Body of pancreas (tissue), 4 donors: ENCODE data around the gene CAMKMT. TPM values are rescaled to one million over a fixed set of nuclear protein-coding genes. Genes with fewer than 3 reads are reported as not detected.
"Not testable (repeated sequence)": the region's sequence is repeated elsewhere in the genome, so short reads cannot be mapped to it uniquely, and the experiment has no call there.

Experiments
- ATAC-seq: fragments of 150-250 bp; one replicate; pipeline ENCODE4 v1.9.1; 2016
- DNase-seq, 4 donors: peaks; one replicate each; pipeline ENCODE4 v3.0.0-alpha.2; 2019
- H3K27ac ChIP-seq, 4 donors: fragments of 200-600 bp; sonication (generic); 1 replicate in 3 of 4; 2 replicates in 1 of 4; pipeline versions ENCODE4 v1.5.1 to v1.6.1; 2016 to 2019; ENCODE audit warnings: mild to moderate bottlenecking in 1 of 4, mixed read lengths in 1 of 4, moderate library complexity in 1 of 4
- H3K27me3 ChIP-seq, 2 donors: fragments of 200-600 bp; sonication (generic); one replicate each; pipeline ENCODE4 v1.6.0; 2016; ENCODE audit warnings: mild to moderate bottlenecking in 1 of 2
- H3K36me3 ChIP-seq, 2 donors: fragments of 200-600 bp; sonication (generic); replicated peaks in 1 of 2; 2 replicates each; pipeline ENCODE4 v1.5.1; 2016; ENCODE audit warnings: low read depth in 2 of 2; ENCODE audit not compliant: insufficient read depth in 1 of 2
- H3K4me1 ChIP-seq: fragments of 200-600 bp; sonication (generic); one replicate; pipeline ENCODE4 v1.6.0; 2016
- H3K4me3 ChIP-seq, 2 donors: fragments of 200-600 bp; sonication (generic); 1 replicate in 1 of 2; 2 replicates in 1 of 2; pipeline ENCODE4 v1.5.1; 2016 to 2019
- H3K9me3 ChIP-seq, 3 donors: fragments of 200-600 bp; sonication (generic); 1 replicate in 2 of 3; 2 replicates in 1 of 3; pipeline ENCODE4 v1.5.1; 2016
- CTCF ChIP-seq, 7 experiments: fragments of 450-650 bp in 4 of 7; fragments of 200-600 bp in 3 of 7; sonication (generic) in 3 of 7; IDR thresholded peaks; one replicate each; pipeline ENCODE4 v1.5.1; 2016 to 2019; ENCODE audit warnings: antibody characterized with exemption in 7 of 7
- POLR2A ChIP-seq, 3 donors: fragments of 450-650 bp; IDR thresholded peaks; one replicate each; pipeline ENCODE4 v1.6.1; 2016; ENCODE audit warnings: antibody characterized with exemption in 3 of 3, mild to moderate bottlenecking in 2 of 3
- WGBS, 2 donors: methylation state at CpG; one replicate each; pipeline ENCODE4 v1.1.5; 2017; 5-methylcytosine and 5-hydroxymethylcytosine counted together
- intact Hi-C: fragments of 100-400 bp; cut with DNase I; formaldehyde crosslinking; loops from one replicate; pipeline ENCODE4 v1.15.1; 2023
- total RNA-seq, 2 donors: library from RNA; depleted of rRNA; stranded (reverse); fragments of >200 nt; gene quantifications; one replicate each; pipeline ENCODE4 v1.1.0, GENCODE V29; 2016

Gene CAMKMT
- total RNA-seq, 2 donors from 2014 or later: 18.4 to 23.4 TPM

DNA sequence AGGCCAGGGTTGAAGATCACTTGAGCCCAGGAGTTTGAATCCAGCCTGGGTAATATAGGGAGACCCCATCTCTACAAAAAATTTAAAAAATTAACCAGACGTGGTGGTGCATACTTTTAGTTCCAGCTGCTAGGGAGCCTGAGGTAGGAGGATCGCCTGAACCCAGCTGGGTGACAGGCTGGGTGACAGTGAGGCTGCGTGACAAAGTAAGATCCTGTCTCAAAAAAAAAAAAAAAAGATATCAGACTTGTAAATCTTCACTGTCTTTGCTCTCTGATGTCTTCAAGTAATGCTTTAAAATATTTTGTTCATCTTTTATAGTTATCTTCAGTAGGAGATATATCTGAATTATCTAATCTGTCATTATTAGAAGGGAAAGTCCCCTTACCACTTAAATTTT, 10.5 kb downstream of the CAMKMT start:
- TF ChIP-seq CTCF (IDR thresholded peaks at IDR 0.05): no peak
- no peak for TF ChIP-seq POLR2A (IDR thresholded peaks at IDR 0.05)
- H3K4me1 ChIP-seq: peaks cover 29% of the 10 kb centered on the region
- ATAC-seq (no peak), DNase-seq (no peak)
- H3K27ac ChIP-seq: no peak overlapping the region
- no peak overlapping the region for H3K4me3 ChIP-seq
- H3K9me3 ChIP-seq: no peaks in the 10 kb centered on the region
- intact Hi-C loops: no loop called here
- H3K27me3 ChIP-seq: no peaks in the 10 kb centered on the region
- 91 to 93% methylated on average over 3 of the region's 3 CpGs for WGBS, 2 donors
- H3K36me3 ChIP-seq: no peaks in the 10 kb centered on the region

- DNase-seq (no peak), ATAC-seq (no peak)
- WGBS, 2 donors: 96 to 97% methylated on average over 2 of the region's 2 CpGs
- Histone ChIP-seq H3K4me3 (no peak overlapping the region), H3K4me1 (peaks cover 12% of the 10 kb centered on the region), H3K9me3 (no peaks in the 10 kb centered on the region), H3K36me3 (no peaks in the 10 kb centered on the region), H3K27ac (no peak overlapping the region), H3K27me3 (no peaks in the 10 kb centered on the region)
- intact Hi-C loops: no loop called here
- TF ChIP-seq POLR2A (IDR thresholded peaks at IDR 0.05): no peak
- TF ChIP-seq CTCF (IDR thresholded peaks at IDR 0.05): no peak
Observed at GRCh38 chr2:44377486-44377885, 15.7 kb downstream of the CAMKMT start.

DNA sequence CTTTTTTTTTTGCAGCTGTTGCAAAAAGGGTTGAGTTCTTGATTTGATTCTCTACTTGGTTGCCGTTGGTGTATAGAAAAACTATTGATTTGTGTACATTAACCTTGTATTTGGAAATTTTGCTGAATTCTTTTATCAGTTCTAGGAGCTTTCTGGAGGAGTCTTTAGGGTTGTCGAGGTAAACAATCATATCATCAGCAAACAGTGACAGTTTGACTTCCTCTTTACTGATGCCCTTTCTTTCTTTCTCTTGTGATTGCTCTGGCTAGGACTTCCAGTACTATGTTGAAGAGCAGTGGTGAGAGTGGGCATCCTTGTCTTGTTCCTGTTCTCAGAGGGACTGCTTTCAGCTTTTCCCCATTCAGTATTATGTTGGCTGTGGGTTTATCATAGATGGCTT, 23.5 kb downstream of the CAMKMT start:
- 49 to 68% methylated on average over 2 of the region's 2 CpGs for WGBS, 2 donors
- H3K27ac ChIP-seq, DNase-seq, H3K36me3 ChIP-seq, H3K9me3 ChIP-seq, ATAC-seq, H3K4me1 ChIP-seq, H3K4me3 ChIP-seq, intact Hi-C loops, H3K27me3 ChIP-seq: not testable (repeated sequence)

GRCh38 chr2:44388877-44389276, 27.1 kb downstream of the CAMKMT start:
- DNase-seq: no peak
- ATAC-seq: no peak
- WGBS, 2 donors: 50 to 68% methylated on average over 2 to 4 of the region's 4 CpGs
- H3K27ac ChIP-seq: no peak overlapping the region
- no peaks in the 10 kb centered on the region for H3K4me1 ChIP-seq
- no peaks in the 10 kb centered on the region for H3K27me3 ChIP-seq
- intact Hi-C loops: no loop called here
- H3K36me3 ChIP-seq: no peaks in the 10 kb centered on the region
- TF ChIP-seq CTCF (IDR thresholded peaks at IDR 0.05): no peak
- no peak for TF ChIP-seq POLR2A (IDR thresholded peaks at IDR 0.05)
- no peaks in the 10 kb centered on the region for H3K9me3 ChIP-seq
- H3K4me3 ChIP-seq: no peak overlapping the region

GRCh38 chr2:44389895-44390294, 28.1 kb downstream of the CAMKMT start:
- H3K27me3 ChIP-seq: no peaks in the 10 kb centered on the region
- intact Hi-C loops: no loop called here
- ATAC-seq: no peak
- no peak overlapping the region for H3K4me3 ChIP-seq
- H3K36me3 ChIP-seq: no peaks in the 10 kb centered on the region
- H3K27ac ChIP-seq: no peak overlapping the region
- WGBS, 2 donors: 85 to 86% methylated on average over 1 of the region's 1 CpG
- no peaks in the 10 kb centered on the region for H3K9me3 ChIP-seq
- DNase-seq: no peak
- H3K4me1 ChIP-seq: no peaks in the 10 kb centered on the region
- TF ChIP-seq CTCF (IDR thresholded peaks at IDR 0.05): no peak
- no peak for TF ChIP-seq POLR2A (IDR thresholded peaks at IDR 0.05)
